A673 (cell line): ENCODE results near the gene STAG1. TPM values are rescaled to one million over a fixed set of nuclear protein-coding genes. Genes with fewer than 3 reads are reported as not detected.
"Not testable (repeated sequence)": the region's sequence is repeated elsewhere in the genome, so short reads cannot be mapped to it uniquely, and the experiment has no call there.

ENCODE experiments used
- BruUV-seq: library from RNA; stranded (reverse); fragments of 400-500 nt; replicated peaks from 2 replicates; lab custom pipeline; 2021; lab: Mats Ljungman, UMichigan
- CTCF ChIA-PET: fragments of 300-600 bp; sonication (Branson Sonifier 250); formaldehyde crosslinking; loops from one replicate; lab custom pipeline; 2022; ENCODE audit warnings: antibody characterized with exemption; lab: Charles Lee
- POLR2A ChIA-PET: fragments of 300-600 bp; sonication (Branson Sonifier 250); formaldehyde crosslinking; loops from one replicate; lab custom pipeline; 2022; ENCODE audit warnings: antibody characterized with exemption; ENCODE audit not compliant: low non-redundant PET; lab: Charles Lee
- DNase-seq: peaks from one replicate; pipeline ENCODE4 v3.0.0-alpha.2; 2015; ENCODE audit warnings: low spot score
- H3K27ac ChIP-seq: fragments of 200-600 bp; sonication (generic); 2 replicates; pipeline ENCODE4 v1.5.1; 2016; ENCODE audit warnings: mixed run types, low read depth, mild to moderate bottlenecking, mixed read lengths, antibody characterized with exemption, low read length; ENCODE audit not compliant: poor library complexity, severe bottlenecking
- H3K27me3 ChIP-seq: fragments of 200-600 bp; sonication (generic); replicated peaks from 2 replicates; pipeline ENCODE4 v1.6.1; 2017; ENCODE audit warnings: mixed run types, low read depth, mild to moderate bottlenecking, mixed read lengths, antibody characterized with exemption, low read length; ENCODE audit not compliant: insufficient read depth, poor library complexity
- H3K36me3 ChIP-seq: fragments of 200-600 bp; sonication (generic); 2 replicates; pipeline ENCODE4 v1.6.1; 2016; ENCODE audit warnings: mixed run types, mild to moderate bottlenecking, mixed read lengths, antibody characterized with exemption, low read length; ENCODE audit not compliant: insufficient read depth, poor library complexity, severe bottlenecking
- H3K4me1 ChIP-seq: fragments of 200-600 bp; sonication (generic); 2 replicates; pipeline ENCODE4 v1.6.1; 2017; ENCODE audit warnings: mixed run types, mild to moderate bottlenecking, mixed read lengths, antibody characterized with exemption, low read length; ENCODE audit not compliant: insufficient read depth, poor library complexity, severe bottlenecking
- H3K4me3 ChIP-seq: fragments of 200-600 bp; sonication (generic); 2 replicates; pipeline ENCODE4 v1.5.1; 2016; ENCODE audit warnings: low read depth, mixed run types, mild to moderate bottlenecking, mixed read lengths, low read length; ENCODE audit not compliant: poor library complexity, severe bottlenecking
- H3K9me3 ChIP-seq: fragments of 200-600 bp; sonication (generic); 2 replicates; pipeline ENCODE4 v1.6.1; 2016; ENCODE audit warnings: mixed run types, low read depth, mild to moderate bottlenecking, mixed read lengths, antibody characterized with exemption, low read length; ENCODE audit not compliant: poor library complexity, severe bottlenecking
- EZH2 ChIP-seq: fragments of 200-600 bp; sonication (generic); IDR thresholded peaks from 2 replicates; pipeline ENCODE4 v1.6.1; 2017; ENCODE audit warnings: borderline replicate concordance, low read depth, mild to moderate bottlenecking, mixed read lengths, antibody characterized with exemption, low read length; ENCODE audit not compliant: poor library complexity, severe bottlenecking
- intact Hi-C: fragments of 100-400 bp; cut with micrococcal nuclease; formaldehyde crosslinking; loops from one replicate; pipeline ENCODE4 v1.10.0; 2022; ENCODE audit not compliant: unreplicated experiment
- total RNA-seq: library from RNA; stranded (reverse); gene quantifications from 2 replicates; pipeline ENCODE4 v1.2.3, GENCODE V29; 2021
- TF ChIP-seq, protein P1 (sequence below): fragments of 300-800, 200-600 bp; sonication (generic); conservative IDR thresholded peaks from 2 replicates; pipeline ENCODE4 v1.5.1; 2017; ENCODE audit warnings: low read depth, mild to moderate bottlenecking, antibody characterized with exemption, low read length, moderate library complexity, mixed read lengths

Gene STAG1
- total RNA-seq, 1 experiment from 2014 or later = 47.4 TPM

GRCh38 chr3:136606990-136607389 is 145.2 kb downstream of the STAG1 start:
- no peaks in the 10 kb centered on the region for H3K36me3 ChIP-seq
- H3K9me3 ChIP-seq = no peaks in the 10 kb centered on the region
- H3K4me1 ChIP-seq = no peaks in the 10 kb centered on the region
- intact Hi-C loops = no loop called here
- no peak overlapping the region for H3K4me3 ChIP-seq
- no peak overlapping the region for H3K27ac ChIP-seq
- ChIA-PET CTCF (no interaction called here), POLR2A (no interaction called here)
- no peak for TF ChIP-seq EZH2
- TF ChIP-seq, protein P1, sequence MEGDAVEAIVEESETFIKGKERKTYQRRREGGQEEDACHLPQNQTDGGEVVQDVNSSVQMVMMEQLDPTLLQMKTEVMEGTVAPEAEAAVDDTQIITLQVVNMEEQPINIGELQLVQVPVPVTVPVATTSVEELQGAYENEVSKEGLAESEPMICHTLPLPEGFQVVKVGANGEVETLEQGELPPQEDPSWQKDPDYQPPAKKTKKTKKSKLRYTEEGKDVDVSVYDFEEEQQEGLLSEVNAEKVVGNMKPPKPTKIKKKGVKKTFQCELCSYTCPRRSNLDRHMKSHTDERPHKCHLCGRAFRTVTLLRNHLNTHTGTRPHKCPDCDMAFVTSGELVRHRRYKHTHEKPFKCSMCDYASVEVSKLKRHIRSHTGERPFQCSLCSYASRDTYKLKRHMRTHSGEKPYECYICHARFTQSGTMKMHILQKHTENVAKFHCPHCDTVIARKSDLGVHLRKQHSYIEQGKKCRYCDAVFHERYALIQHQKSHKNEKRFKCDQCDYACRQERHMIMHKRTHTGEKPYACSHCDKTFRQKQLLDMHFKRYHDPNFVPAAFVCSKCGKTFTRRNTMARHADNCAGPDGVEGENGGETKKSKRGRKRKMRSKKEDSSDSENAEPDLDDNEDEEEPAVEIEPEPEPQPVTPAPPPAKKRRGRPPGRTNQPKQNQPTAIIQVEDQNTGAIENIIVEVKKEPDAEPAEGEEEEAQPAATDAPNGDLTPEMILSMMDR = no peak
- DNase-seq = no peak
- H3K27me3 ChIP-seq = no peaks in the 10 kb centered on the region
- no TSS peak for BruUV-seq

DNA sequence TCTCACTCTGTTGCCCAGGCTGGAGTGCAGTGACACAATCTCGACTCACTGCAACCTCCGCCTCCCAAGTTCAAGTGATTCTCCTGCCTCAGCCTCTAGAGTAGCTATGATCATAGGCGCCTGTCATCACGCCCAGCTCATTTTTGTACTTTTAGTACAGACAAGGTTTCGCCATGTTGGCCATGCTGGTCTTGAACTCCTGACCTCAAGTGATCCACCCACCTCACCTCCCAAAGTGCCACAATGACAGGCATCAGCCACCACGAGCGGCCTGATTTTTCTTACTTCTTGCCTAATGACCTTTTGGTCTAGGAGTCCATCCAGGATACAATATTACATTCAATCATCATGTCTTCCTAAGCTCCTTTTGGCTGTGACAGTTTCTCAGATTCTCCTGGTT is 146.0 kb downstream of the STAG1 start:
- CTCF ChIA-PET, intact Hi-C loops, H3K4me1 ChIP-seq, H3K9me3 ChIP-seq, H3K27me3 ChIP-seq, BruUV-seq, H3K4me3 ChIP-seq, DNase-seq, H3K36me3 ChIP-seq, POLR2A ChIA-PET, H3K27ac ChIP-seq: not testable (repeated sequence)

DNA sequence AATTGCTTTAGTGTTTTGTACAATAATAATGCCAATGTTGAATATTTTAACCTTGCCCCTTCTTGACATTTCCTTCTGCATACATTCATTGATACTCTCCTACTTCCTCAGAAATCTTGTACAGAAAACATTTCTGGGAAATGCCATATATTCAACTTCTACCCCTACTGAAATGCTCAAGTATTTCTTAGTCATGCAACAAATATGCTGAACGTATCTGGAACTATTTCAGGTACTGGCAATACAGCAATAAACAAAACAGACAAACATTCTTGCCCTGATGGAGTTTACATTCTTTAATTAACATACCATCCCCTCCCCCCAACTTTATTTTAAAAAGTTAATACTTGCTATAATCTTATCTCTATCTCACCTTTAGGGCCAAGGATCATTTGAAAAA is 147.2 kb downstream of the STAG1 start:
- no TSS peak for BruUV-seq
- ChIA-PET CTCF (no interaction called here), POLR2A (no interaction called here)
- H3K4me3 ChIP-seq = no peak overlapping the region
- no peaks in the 10 kb centered on the region for H3K27me3 ChIP-seq
- no peaks in the 10 kb centered on the region for H3K9me3 ChIP-seq
- no peak overlapping the region for H3K27ac ChIP-seq
- no peak for DNase-seq
- no peaks in the 10 kb centered on the region for H3K36me3 ChIP-seq
- no peaks in the 10 kb centered on the region for H3K4me1 ChIP-seq
- intact Hi-C loops = no loop called here
- no peak for TF ChIP-seq EZH2
- TF ChIP-seq, protein P1 = no peak

DNA sequence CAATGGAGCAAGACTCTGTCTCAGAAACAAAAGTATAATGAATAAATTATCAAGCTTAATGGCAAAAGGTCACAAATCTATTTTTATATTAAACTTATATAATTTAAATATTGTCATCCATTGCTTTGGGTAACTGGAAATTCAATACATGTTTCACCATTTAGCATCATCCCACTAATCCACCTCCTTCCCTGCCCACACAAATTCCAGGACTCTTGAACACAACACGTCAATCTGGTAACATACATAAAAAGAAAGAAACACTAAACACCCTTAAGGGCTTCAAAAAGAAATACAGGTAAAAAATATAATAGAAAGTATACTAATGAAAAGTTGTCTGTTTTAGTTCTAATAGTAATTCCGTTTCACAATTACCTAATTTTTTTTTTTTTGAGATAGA is 149.4 kb downstream of the STAG1 start:
- Histone ChIP-seq H3K36me3 (no peaks in the 10 kb centered on the region), H3K4me1 (no peaks in the 10 kb centered on the region), H3K9me3 (no peaks in the 10 kb centered on the region), H3K27me3 (no peaks in the 10 kb centered on the region), H3K27ac (no peak overlapping the region), H3K4me3 (no peak overlapping the region)
- TF ChIP-seq EZH2 = no peak
- TF ChIP-seq, protein P1 = no peak
- CTCF ChIA-PET = no interaction called here
- POLR2A ChIA-PET = no interaction called here
- intact Hi-C loops = no loop called here
- no TSS peak for BruUV-seq
- no peak for DNase-seq
